PC-3 (cell line): ENCODE results near the gene NAPG.

ENCODE experiments used
- CTCF ChIP-seq: fragments of 300-600 bp; sonication (generic); conservative IDR thresholded peaks from 2 replicates; pipeline ENCODE4 v1.5.1; 2017; ENCODE audit warnings: antibody characterized with exemption, low read depth, mild to moderate bottlenecking, low read length
- EZH2 ChIP-seq: fragments of 300-600 bp; sonication (generic); IDR thresholded peaks from one replicate; pipeline ENCODE4 v1.6.1; 2017; ENCODE audit warnings: antibody characterized with exemption, mild to moderate bottlenecking, low read length; ENCODE audit not compliant: unreplicated experiment

GRCh38 chr18:10497206-10497749 lies 28.5 kb upstream of the NAPG start:
- TF ChIP-seq CTCF (no peak), EZH2 (no peak)
